ENCODE measurements around the gene UGT1A10. TPM values are rescaled to one million over a fixed set of nuclear protein-coding genes. Genes with fewer than 3 reads are reported as not detected.

Gene UGT1A10
- total RNA-seq, 1 experiment from 2014 or later = not detected

DNA sequence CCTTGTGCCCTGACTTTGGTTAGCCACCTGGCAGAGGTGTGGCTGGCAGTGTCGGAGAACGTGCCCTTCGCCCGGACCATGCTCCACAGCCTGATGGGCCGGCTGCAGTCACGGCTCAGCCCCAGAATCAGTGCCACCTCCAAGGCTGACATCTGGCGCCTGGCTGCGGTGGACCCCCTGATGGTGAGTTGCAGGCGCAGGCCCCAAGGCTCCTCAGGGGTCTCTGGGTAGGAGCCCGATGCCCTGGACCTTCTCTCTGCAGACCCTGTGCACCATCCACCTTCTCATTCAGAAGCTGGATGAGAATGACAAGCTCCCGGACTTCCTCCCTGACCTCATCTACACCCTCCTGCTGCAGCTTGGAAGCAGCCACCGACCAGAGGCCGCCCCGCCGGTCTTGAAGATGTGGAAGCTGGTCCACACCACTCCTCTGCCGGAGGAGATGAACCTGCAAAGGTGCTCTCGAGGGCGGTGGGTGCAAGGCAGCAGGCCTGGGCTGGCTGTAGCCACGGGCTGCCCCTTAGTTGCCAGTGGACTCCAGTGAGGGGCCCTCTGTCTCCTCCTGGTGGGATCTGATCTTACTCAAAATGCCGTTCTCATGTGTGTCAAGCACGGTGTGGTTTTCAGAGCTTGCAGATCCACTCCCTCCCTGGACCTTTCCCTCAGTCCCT, 186.0 kb downstream of the UGT1A10 start:
- H2BK15ac ChIP-seq (ENCODE audit: low read depth, low read length) = no peak overlapping the region
- no peak overlapping the region for H2AK5ac ChIP-seq (ENCODE audit: insufficient read length, low read length)
- no peak overlapping the region for H4K5ac ChIP-seq (ENCODE audit: insufficient read length, low read depth, low read length)
- WGBS (ENCODE audit: extremely low coverage, insufficient read length, low lambda C conversion rate) = no CpG with 5 or more reads among the region's 21 CpGs
- H4K91ac ChIP-seq (ENCODE audit: insufficient read length, low read depth, low read length) = no peak overlapping the region
- no peak overlapping the region for H3K56ac ChIP-seq (ENCODE audit: insufficient read length, low read depth, low read length)
- no peaks in the 10 kb centered on the region for H3K4me1 ChIP-seq (ENCODE audit: insufficient read depth, low read length)
- no peak overlapping the region for H3K27ac Mint-ChIP-seq
- no peak overlapping the region for H3K4me2 ChIP-seq (ENCODE audit: insufficient read depth, insufficient read length, low read length)
- no peak overlapping the region for H3K23ac ChIP-seq (ENCODE audit: insufficient read length, low read depth, low read length)
- peaks cover 2% of the 10 kb centered on the region; the same call in 1 of the 2 replicates for H3K27me3 Mint-ChIP-seq (ENCODE audit: low read depth)
- no peaks in the 10 kb centered on the region for H3K79me2 ChIP-seq (ENCODE audit: insufficient read depth, low read length)
- H3K27me3 ChIP-seq (ENCODE audit: insufficient read depth, low read length) = no peaks in the 10 kb centered on the region
- H4K8ac ChIP-seq (replicated peaks; ENCODE audit: insufficient read length, low read depth, low read length) = no peak overlapping the region
- H3K4ac ChIP-seq (ENCODE audit: low read depth, low read length) = no peak overlapping the region
- no peaks in the 10 kb centered on the region for H3K79me1 ChIP-seq (ENCODE audit: insufficient read depth, low read depth, low read length, poor library complexity, severe bottlenecking)
- H3K4me3 Mint-ChIP-seq = no peak overlapping the region
- H3K36me3 Mint-ChIP-seq (ENCODE audit: insufficient read depth in 1 of 3, low read depth in 3 of 3) = no peaks in the 10 kb centered on the region
- H3K14ac ChIP-seq (ENCODE audit: insufficient read depth, low read length) = no peak overlapping the region; the same call in 1 of the 2 replicates
- H2BK12ac ChIP-seq (ENCODE audit: insufficient read length, low read depth, low read length) = no peak overlapping the region
- no peak for DNase-seq
- no peak overlapping the region for H2BK120ac ChIP-seq (ENCODE audit: low read depth, low read length, poor library complexity, severe bottlenecking)
- no peak overlapping the region for H2BK5ac ChIP-seq (ENCODE audit: insufficient read length, low read length)
- H3K4me1 Mint-ChIP-seq = no peaks in the 10 kb centered on the region; a peak in 1 of 4 replicates
- no peak overlapping the region for H2AFZ ChIP-seq (ENCODE audit: low read length)
- no peak overlapping the region for H3K18ac ChIP-seq (ENCODE audit: insufficient read length, low read depth, low read length)
- TF ChIP-seq, protein P1, sequence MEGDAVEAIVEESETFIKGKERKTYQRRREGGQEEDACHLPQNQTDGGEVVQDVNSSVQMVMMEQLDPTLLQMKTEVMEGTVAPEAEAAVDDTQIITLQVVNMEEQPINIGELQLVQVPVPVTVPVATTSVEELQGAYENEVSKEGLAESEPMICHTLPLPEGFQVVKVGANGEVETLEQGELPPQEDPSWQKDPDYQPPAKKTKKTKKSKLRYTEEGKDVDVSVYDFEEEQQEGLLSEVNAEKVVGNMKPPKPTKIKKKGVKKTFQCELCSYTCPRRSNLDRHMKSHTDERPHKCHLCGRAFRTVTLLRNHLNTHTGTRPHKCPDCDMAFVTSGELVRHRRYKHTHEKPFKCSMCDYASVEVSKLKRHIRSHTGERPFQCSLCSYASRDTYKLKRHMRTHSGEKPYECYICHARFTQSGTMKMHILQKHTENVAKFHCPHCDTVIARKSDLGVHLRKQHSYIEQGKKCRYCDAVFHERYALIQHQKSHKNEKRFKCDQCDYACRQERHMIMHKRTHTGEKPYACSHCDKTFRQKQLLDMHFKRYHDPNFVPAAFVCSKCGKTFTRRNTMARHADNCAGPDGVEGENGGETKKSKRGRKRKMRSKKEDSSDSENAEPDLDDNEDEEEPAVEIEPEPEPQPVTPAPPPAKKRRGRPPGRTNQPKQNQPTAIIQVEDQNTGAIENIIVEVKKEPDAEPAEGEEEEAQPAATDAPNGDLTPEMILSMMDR (conservative IDR thresholded peaks at IDR 0.05) = no peak
- H2BK20ac ChIP-seq (ENCODE audit: low read depth, low read length, poor library complexity, severe bottlenecking) = no peak overlapping the region
- no peak overlapping the region for H3T11ph ChIP-seq (ENCODE audit: low read length)
- H3K23me2 ChIP-seq (ENCODE audit: insufficient read length, low read depth, low read length, poor library complexity, severe bottlenecking) = no peaks in the 10 kb centered on the region
- H3K9me3 Mint-ChIP-seq = peaks cover 4 to 7% of the 10 kb centered on the region in 2 experiments; a peak in 4 of 5 replicates
- H3K9ac ChIP-seq (ENCODE audit: extremely low read depth, insufficient read length, low read length) = no peak overlapping the region
- H3K27ac ChIP-seq (ENCODE audit: insufficient read length, low read depth, low read length) = no peak overlapping the region
- no peaks in the 10 kb centered on the region for H3K9me3 ChIP-seq (ENCODE audit: control insufficient read depth, low read depth, low read length)
- no peaks in the 10 kb centered on the region for H4K20me1 ChIP-seq (ENCODE audit: control insufficient read depth, insufficient read depth, insufficient read length)

Other genes starting within 250 kb of the UGT1A10 start
- 6.0 and 7.5 TPM in 2 replicates for gene USP40, start 69.7 kb upstream of the UGT1A10 start, total RNA-seq (2021)
- not detected in 2 replicates for gene UGT1A8, start 18.8 kb upstream of the UGT1A10 start, total RNA-seq (2021)
- gene UGT1A9, start 35.5 kb downstream of the UGT1A10 start, total RNA-seq (2021) = not detected in 2 replicates
- not detected in 2 replicates for gene UGT1A7, start 45.5 kb downstream of the UGT1A10 start, total RNA-seq (2021)
- not detected in 2 replicates for gene UGT1A6, start 56.4 kb downstream of the UGT1A10 start, total RNA-seq (2021)
- gene UGT1A5, start 76.5 kb downstream of the UGT1A10 start, total RNA-seq (2021) = not detected in 2 replicates
- not detected in 2 replicates for gene UGT1A4, start 82.3 kb downstream of the UGT1A10 start, total RNA-seq (2021)
- gene UGT1A3, start 92.6 kb downstream of the UGT1A10 start, total RNA-seq (2021) = not detected in 2 replicates
- gene UGT1A1, start 123.8 kb downstream of the UGT1A10 start, total RNA-seq (2021) = not detected in 2 replicates
- gene MROH2A, start 141.9 kb downstream of the UGT1A10 start, total RNA-seq (2021) = not detected in 2 replicates
- 49.7 and 52.6 TPM in 2 replicates for gene HJURP, start 218.1 kb downstream of the UGT1A10 start, total RNA-seq (2021)